K562 (cell line): Measurements from ENCODE around the gene PEX3. TPM values are rescaled to one million over a fixed set of nuclear protein-coding genes. Genes with fewer than 3 reads are reported as not detected.

Experiments used
- ATF1 ChIP-seq, 2 experiments: fragments of 450-650 bp in 1 of 2; IDR thresholded peaks; 2 replicates each; pipeline ENCODE4 v1.6.1; 2016; ENCODE audit warnings: missing compliant biosample characterization in 1 of 2, missing genetic modification characterization in 1 of 2
- CSDE1 ChIP-seq, 2 experiments: fragments of 450-650 bp; IDR thresholded peaks; 2 replicates each; pipeline ENCODE4 v1.6.1; 2016; ENCODE audit warnings: mild to moderate bottlenecking in 1 of 2
- DMBX1 ChIP-seq: fragments of 250-450 bp; sonication (Bioruptor Pico); IDR thresholded peaks from 2 replicates; pipeline ENCODE4 v1.8.0; 2022; ENCODE audit warnings: inconsistent platforms, mild to moderate bottlenecking, moderate library complexity, borderline replicate concordance
- LARP7 ChIP-seq: fragments of 450-650 bp; IDR thresholded peaks from 2 replicates; pipeline ENCODE4 v1.6.1; 2016
- PTTG1 ChIP-seq: fragments of 450-650 bp; IDR thresholded peaks from 2 replicates; pipeline ENCODE4 v1.6.1; 2016; ENCODE audit warnings: low read depth, mild to moderate bottlenecking, missing genetic modification characterization, missing compliant biosample characterization
- RBBP5 ChIP-seq: fragments of 200-600 bp; sonication (generic); IDR thresholded peaks from 2 replicates; pipeline ENCODE4 v1.6.1; 2012; ENCODE audit warnings: borderline replicate concordance, mild to moderate bottlenecking, low read length, control low read depth, inconsistent platforms; ENCODE audit not compliant: insufficient read depth, poor library complexity, severe bottlenecking
- SLC30A9 ChIP-seq: fragments of 250-450 bp; sonication (Bioruptor Pico); IDR thresholded peaks from 2 replicates; pipeline ENCODE4 v1.8.0; 2022; ENCODE audit warnings: mild to moderate bottlenecking, moderate library complexity
- SMARCA4 ChIP-seq: fragments of 450-650 bp; IDR thresholded peaks from 2 replicates; pipeline ENCODE4 v1.6.1; 2016
- TAF7 ChIP-seq: fragments of 450-650 bp; IDR thresholded peaks from 2 replicates; pipeline ENCODE4 v1.6.1; 2016; ENCODE audit warnings: missing genetic modification characterization, missing compliant biosample characterization
- ZNF174 ChIP-seq: fragments of 250-450 bp; sonication (Bioruptor Pico); IDR thresholded peaks from 2 replicates; pipeline ENCODE4 v1.4.0; 2020; ENCODE audit warnings: mild to moderate bottlenecking
- polyA plus RNA-seq, 8 experiments: library from polyadenylated mRNA; depleted of rRNA in 4 of 8; stranded (reverse) in 5 of 8; unstranded in 3 of 8; fragments of >200 nt; fragmentation: Nextera tagmentation in 2 of 8; fragmentation: Illumina TruSeq in 1 of 8; extraction: Ambion mirVana in 2 of 8; extraction: Trizol in 1 of 8; gene quantifications; 2 replicates each; pipeline versions ENCODE4 v1.2.1 to v1.2.3, GENCODE V29; 2011 to 2014; ENCODE audit warnings: inconsistent platforms in 1 of 8, missing spikeins in 1 of 8
- total RNA-seq, 7 experiments: library from RNA; depleted of rRNA in 6 of 7; stranded (reverse); fragments of >200 nt in 6 of 7; fragmentation: Illumina TruSeq in 2 of 7; extraction: Trizol in 2 of 7; gene quantifications; 2 replicates each; pipeline versions ENCODE4 v1.2.1 to v1.2.3, GENCODE V29; 2011 to 2021; ENCODE audit warnings: low replicate concordance in 1 of 7
- TF ChIP-seq, protein P1 (sequence below): fragments of 250-450 bp; sonication (Bioruptor Pico); IDR thresholded peaks from 2 replicates; pipeline ENCODE4 v1.8.0; 2022; ENCODE audit warnings: inconsistent platforms
- TF ChIP-seq, protein P2 (sequence below): fragments of 250-450 bp; sonication (Bioruptor Pico); IDR thresholded peaks from 2 replicates; pipeline ENCODE4 v1.8.0; 2022; ENCODE audit warnings: moderate library complexity, mild to moderate bottlenecking, inconsistent platforms
- TF ChIP-seq, protein P3 (sequence below): sonication (generic); formaldehyde crosslinking; IDR thresholded peaks from 2 replicates; pipeline ENCODE4 v1.8.0; 2022; ENCODE audit warnings: missing genetic modification reagents, mild to moderate bottlenecking, borderline replicate concordance
- TF ChIP-seq, protein P4 (sequence below): fragments of 450-650 bp; conservative IDR thresholded peaks from 2 replicates; pipeline ENCODE4 v1.6.1; 2016; ENCODE audit warnings: missing genetic modification characterization, low read depth, mild to moderate bottlenecking, control low read depth, missing compliant biosample characterization
- TF ChIP-seq, protein P5 (sequence below), 2 experiments: fragments of 450-650 bp; conservative IDR thresholded peaks; 2 replicates each; pipeline ENCODE4 v1.6.1; 2017; ENCODE audit warnings: mild to moderate bottlenecking in 2 of 2, moderate library complexity in 2 of 2
- TF ChIP-seq, protein P6 (sequence below): fragments of 450-650 bp; IDR thresholded peaks from 2 replicates; pipeline ENCODE4 v1.6.1; 2016; ENCODE audit warnings: antibody characterized with exemption

Gene PEX3
- total and polyA plus RNA-seq, 9 of the 15 experiments (the other 6 are each of a cell fraction or from before 2014, with no cell fraction given) = 17.3 to 69.6 (median 32.7) TPM

DNA sequence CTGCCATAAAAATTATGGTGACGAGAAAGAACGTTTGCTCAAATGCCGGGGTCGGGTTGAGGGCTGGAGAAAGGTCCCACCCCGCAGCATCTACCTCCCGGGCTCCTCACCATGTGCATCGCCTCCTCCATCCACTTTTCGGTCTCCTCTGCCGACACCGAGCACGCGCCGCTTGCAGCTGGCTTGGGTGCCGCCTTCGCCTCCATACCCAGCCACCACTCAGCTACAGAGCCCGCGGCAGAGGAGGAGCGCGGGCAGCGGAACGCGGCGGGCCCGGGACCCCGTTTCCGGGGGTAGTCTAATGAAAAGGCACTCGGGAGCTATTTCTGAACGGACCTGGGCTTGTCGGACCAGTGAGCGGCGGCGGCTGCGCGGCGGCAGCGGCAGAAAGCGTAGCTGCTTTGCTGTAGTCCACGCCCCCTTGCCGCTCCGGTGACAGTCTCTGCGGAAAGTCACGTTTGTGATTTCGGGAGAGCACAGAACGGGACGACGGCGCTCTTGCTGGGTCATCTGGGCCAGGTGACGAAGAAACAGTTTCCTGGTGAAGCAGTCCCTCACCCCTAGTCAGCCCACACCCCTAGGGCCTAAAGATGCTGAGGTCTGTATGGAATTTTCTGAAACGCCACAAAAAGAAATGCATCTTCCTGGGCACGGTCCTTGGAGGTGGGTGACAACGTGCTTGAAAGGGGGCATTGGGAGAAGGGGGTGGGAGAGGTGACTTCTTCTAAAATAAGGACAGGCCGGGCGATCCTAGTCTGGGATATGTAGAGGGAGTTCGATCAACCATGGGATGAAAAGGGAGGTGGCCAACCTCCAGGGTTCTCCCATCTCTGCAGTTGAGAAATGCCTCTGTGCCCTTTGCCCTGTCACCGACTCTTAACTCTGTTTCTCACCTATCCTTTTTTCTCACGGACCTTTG is at the start of gene PEX3, which contains the start of gene ADAT2 (continued):
- TF ChIP-seq, protein P1, sequence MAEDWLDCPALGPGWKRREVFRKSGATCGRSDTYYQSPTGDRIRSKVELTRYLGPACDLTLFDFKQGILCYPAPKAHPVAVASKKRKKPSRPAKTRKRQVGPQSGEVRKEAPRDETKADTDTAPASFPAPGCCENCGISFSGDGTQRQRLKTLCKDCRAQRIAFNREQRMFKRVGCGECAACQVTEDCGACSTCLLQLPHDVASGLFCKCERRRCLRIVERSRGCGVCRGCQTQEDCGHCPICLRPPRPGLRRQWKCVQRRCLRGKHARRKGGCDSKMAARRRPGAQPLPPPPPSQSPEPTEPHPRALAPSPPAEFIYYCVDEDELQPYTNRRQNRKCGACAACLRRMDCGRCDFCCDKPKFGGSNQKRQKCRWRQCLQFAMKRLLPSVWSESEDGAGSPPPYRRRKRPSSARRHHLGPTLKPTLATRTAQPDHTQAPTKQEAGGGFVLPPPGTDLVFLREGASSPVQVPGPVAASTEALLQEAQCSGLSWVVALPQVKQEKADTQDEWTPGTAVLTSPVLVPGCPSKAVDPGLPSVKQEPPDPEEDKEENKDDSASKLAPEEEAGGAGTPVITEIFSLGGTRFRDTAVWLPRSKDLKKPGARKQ (CRISPR knock-in tag) = no peak
- TF ChIP-seq TAF7 (tag) (peak; percentile 96), SMARCA4 (no peak), LARP7 (no peak), DMBX1 (CRISPR knock-in tag) (peak; percentile 58; the same call in 1 of the 2 replicates), SLC30A9 (no peak), ATF1 (CRISPR knock-in tag; IDR thresholded peaks at IDR 0.05) (no peak), ATF1 (tag; IDR thresholded peaks at IDR 0.05) (peak; percentile 95), PTTG1 (no peak), RBBP5 (peak; percentile 100), ZNF174 (no peak), CSDE1 (IDR thresholded peaks at IDR 0.05) (no peak)
- TF ChIP-seq, protein P2, sequence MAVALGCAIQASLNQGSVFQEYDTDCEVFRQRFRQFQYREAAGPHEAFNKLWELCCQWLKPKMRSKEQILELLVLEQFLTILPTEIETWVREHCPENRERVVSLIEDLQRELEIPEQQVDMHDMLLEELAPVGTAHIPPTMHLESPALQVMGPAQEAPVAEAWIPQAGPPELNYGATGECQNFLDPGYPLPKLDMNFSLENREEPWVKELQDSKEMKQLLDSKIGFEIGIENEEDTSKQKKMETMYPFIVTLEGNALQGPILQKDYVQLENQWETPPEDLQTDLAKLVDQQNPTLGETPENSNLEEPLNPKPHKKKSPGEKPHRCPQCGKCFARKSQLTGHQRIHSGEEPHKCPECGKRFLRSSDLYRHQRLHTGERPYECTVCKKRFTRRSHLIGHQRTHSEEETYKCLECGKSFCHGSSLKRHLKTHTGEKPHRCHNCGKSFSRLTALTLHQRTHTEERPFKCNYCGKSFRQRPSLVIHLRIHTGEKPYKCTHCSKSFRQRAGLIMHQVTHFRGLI (CRISPR knock-in tag) = no peak
- TF ChIP-seq, protein P3, sequence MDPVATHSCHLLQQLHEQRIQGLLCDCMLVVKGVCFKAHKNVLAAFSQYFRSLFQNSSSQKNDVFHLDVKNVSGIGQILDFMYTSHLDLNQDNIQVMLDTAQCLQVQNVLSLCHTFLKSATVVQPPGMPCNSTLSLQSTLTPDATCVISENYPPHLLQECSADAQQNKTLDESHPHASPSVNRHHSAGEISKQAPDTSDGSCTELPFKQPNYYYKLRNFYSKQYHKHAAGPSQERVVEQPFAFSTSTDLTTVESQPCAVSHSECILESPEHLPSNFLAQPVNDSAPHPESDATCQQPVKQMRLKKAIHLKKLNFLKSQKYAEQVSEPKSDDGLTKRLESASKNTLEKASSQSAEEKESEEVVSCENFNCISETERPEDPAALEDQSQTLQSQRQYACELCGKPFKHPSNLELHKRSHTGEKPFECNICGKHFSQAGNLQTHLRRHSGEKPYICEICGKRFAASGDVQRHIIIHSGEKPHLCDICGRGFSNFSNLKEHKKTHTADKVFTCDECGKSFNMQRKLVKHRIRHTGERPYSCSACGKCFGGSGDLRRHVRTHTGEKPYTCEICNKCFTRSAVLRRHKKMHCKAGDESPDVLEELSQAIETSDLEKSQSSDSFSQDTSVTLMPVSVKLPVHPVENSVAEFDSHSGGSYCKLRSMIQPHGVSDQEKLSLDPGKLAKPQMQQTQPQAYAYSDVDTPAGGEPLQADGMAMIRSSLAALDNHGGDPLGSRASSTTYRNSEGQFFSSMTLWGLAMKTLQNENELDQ (CRISPR knock-in tag) = no peak
- TF ChIP-seq, protein P4, sequence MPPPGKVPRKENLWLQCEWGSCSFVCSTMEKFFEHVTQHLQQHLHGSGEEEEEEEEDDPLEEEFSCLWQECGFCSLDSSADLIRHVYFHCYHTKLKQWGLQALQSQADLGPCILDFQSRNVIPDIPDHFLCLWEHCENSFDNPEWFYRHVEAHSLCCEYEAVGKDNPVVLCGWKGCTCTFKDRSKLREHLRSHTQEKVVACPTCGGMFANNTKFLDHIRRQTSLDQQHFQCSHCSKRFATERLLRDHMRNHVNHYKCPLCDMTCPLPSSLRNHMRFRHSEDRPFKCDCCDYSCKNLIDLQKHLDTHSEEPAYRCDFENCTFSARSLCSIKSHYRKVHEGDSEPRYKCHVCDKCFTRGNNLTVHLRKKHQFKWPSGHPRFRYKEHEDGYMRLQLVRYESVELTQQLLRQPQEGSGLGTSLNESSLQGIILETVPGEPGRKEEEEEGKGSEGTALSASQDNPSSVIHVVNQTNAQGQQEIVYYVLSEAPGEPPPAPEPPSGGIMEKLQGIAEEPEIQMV (tag) = no peak
- TF ChIP-seq, protein P5, sequence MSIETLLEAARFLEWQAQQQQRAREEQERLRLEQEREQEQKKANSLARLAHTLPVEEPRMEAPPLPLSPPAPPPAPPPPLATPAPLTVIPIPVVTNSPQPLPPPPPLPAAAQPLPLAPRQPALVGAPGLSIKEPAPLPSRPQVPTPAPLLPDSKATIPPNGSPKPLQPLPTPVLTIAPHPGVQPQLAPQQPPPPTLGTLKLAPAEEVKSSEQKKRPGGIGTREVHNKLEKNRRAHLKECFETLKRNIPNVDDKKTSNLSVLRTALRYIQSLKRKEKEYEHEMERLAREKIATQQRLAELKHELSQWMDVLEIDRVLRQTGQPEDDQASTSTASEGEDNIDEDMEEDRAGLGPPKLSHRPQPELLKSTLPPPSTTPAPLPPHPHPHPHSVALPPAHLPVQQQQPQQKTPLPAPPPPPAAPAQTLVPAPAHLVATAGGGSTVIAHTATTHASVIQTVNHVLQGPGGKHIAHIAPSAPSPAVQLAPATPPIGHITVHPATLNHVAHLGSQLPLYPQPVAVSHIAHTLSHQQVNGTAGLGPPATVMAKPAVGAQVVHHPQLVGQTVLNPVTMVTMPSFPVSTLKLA (conservative IDR thresholded peaks at IDR 0.05) = peak; percentile 79 to 90
- TF ChIP-seq, protein P6, sequence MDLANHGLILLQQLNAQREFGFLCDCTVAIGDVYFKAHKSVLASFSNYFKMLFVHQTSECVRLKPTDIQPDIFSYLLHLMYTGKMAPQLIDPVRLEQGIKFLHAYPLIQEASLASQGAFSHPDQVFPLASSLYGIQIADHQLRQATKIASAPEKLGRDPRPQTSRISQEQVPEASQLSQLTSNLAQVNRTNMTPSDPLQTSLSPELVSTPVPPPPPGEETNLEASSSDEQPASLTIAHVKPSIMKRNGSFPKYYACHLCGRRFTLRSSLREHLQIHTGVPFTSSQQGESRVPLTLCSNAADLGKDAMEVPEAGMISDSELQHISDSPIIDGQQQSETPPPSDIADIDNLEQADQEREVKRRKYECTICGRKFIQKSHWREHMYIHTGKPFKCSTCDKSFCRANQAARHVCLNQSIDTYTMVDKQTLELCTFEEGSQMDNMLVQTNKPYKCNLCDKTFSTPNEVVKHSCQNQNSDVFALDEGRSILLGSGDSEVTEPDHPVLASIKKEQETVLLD = peak; percentile 89
